Stimulated activated CD8-positive, alpha-beta memory T cell treated with anti-CD3 and anti-CD28 coated beads, Interleukin-7, amount 100 ng/mL, for 48 hours (primary cell): ENCODE measurements around the gene SLC6A19.

Experiments
- DNase-seq, 2 donors: peaks; one replicate each; pipeline ENCODE4 v3.0.0-alpha.2; 2020; ENCODE audit warnings: low read depth in 1 of 2; ENCODE audit errors: extremely low read depth in 1 of 2

SLC6A19 gene

GRCh38 chr5:1165864-1166263 is 35.5 kb upstream of the SLC6A19 start:
- no peak for DNase-seq

- no peak for DNase-seq
Observed at GRCh38 chr5:1166370-1166769, 35.0 kb upstream of the SLC6A19 start.

- no peak for DNase-seq
Observed at GRCh38 chr5:1167361-1167727, 34.1 kb upstream of the SLC6A19 start.

- peak; percentile 22 to 31 for DNase-seq
Observed at GRCh38 chr5:1167728-1168709, 33.4 kb upstream of the SLC6A19 start.

GRCh38 chr5:1168796-1169195 is 32.6 kb upstream of the SLC6A19 start:
- DNase-seq, result no peak

- no peak for DNase-seq
Observed at GRCh38 chr5:1169211-1170115, 31.9 kb upstream of the SLC6A19 start.

- DNase-seq, result no peak
Observed at GRCh38 chr5:1171340-1171941, 30.0 kb upstream of the SLC6A19 start.

GRCh38 chr5:1172007-1172581 is 29.3 kb upstream of the SLC6A19 start:
- DNase-seq, result no peak

- peak in 1 of 2 donors; percentile 25 for DNase-seq
Observed at GRCh38 chr5:1172670-1173404, 28.6 kb upstream of the SLC6A19 start.

- DNase-seq, result no peak
Observed at GRCh38 chr5:1173485-1174070, 27.8 kb upstream of the SLC6A19 start.

- DNase-seq, result no peak
Observed at GRCh38 chr5:1174122-1174936, 27.1 kb upstream of the SLC6A19 start.

- DNase-seq, result no peak
Observed at GRCh38 chr5:1175015-1175414, 26.4 kb upstream of the SLC6A19 start.

- DNase-seq, result no peak
Observed at GRCh38 chr5:1175801-1176472, 25.5 kb upstream of the SLC6A19 start.

- DNase-seq, result no peak
Observed at GRCh38 chr5:1176473-1177391, 24.7 kb upstream of the SLC6A19 start.

- no peak for DNase-seq
Observed at GRCh38 chr5:1177826-1178528, 23.4 kb upstream of the SLC6A19 start.

- DNase-seq, result no peak
Observed at GRCh38 chr5:1178529-1179382, 22.6 kb upstream of the SLC6A19 start.
